ENCODE measurements around the gene MICU1.
"Not testable (repeated sequence)": the region's sequence is repeated elsewhere in the genome, so short reads cannot be mapped to it uniquely, and the experiment has no call there.

Gene MICU1

GRCh38 chr10:72490951-72491350 is 134.9 kb downstream of the MICU1 start:
- DNase-seq = no peak

GRCh38 chr10:72487521-72487920 is 138.4 kb downstream of the MICU1 start:
- DNase-seq = no peak

GRCh38 chr10:72487116-72487515 is 138.8 kb downstream of the MICU1 start:
- no peak for DNase-seq

DNA sequence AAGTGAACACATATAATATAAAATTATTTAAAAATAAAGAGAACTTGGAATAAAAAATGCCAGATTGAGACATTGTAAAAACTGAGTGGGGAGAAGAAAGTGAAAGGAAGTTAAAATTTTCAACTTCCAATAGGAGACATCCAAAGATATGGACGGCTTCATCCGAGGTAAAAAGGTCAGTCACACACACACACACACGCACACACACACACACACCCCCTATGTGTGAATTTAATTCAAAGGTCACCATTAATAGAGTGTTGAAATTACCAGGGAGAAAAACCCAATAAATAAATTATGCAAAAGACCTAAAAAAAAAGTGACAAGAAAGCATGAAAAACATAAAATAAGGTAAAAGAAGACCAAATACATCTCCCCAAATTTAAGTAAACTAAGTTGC is 140.2 kb downstream of the MICU1 start:
- DNase-seq = no peak

DNA sequence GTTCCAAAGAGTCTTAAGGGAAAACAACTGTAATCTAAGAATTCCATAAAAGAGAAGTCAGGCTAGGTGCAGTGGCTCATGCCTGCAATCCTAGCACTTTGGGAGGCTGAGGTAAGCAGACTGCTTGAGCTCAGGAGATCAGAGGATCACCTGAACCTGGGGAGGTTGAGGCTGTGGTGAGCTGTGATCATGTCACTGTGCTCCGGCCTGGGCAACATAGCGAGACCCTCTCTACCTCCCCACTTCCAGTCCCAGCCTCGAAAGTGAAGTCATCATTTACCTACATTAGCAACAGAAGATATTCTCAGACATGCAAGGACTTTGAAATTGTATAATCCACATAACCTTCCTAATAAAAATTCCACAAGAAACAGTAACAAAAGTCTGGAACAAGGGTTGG is 141.4 kb downstream of the MICU1 start:
- DNase-seq = no peak

DNA sequence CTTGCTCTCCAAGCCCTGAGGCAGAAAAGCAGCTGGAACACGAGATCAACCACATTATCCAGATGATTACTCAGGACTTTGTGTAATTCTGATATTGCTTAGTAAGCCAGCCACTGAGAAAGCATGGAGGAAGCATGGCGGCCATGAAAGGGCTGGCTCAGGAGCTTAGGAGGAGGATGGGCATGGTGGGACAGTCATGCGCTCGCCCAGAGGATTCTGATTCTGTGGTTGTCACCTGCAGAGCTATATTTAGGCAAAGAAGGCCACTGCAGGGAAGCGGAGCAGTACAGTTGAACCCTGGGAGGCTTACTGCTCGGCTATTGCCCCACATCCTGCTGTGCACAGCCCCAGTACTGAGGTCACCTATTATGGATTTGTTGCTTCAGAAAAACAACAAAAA is 142.4 kb downstream of the MICU1 start:
- DNase-seq = no peak

- no peak for DNase-seq
Observed at GRCh38 chr10:72480861-72481260, 145.0 kb downstream of the MICU1 start.

DNA sequence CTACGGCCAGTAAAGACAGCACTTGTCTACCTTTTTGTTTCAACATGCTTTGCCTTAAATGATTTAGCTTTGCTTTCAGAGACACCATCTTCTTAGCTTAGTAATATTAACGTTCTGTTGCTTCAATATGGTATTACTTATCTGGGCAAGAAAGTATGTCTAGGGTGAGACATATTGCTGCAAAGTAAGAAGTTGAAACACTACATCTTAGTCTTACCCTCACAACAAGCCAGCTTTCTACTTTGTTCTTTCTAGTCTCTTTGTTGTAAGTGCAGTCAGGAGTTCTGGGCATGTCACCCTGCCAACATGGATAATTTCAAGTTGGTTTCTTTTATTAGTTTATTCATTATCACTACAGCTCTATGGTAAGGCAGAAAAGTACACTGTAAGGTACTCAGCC is 148.4 kb downstream of the MICU1 start:
- DNase-seq = no peak

DNA sequence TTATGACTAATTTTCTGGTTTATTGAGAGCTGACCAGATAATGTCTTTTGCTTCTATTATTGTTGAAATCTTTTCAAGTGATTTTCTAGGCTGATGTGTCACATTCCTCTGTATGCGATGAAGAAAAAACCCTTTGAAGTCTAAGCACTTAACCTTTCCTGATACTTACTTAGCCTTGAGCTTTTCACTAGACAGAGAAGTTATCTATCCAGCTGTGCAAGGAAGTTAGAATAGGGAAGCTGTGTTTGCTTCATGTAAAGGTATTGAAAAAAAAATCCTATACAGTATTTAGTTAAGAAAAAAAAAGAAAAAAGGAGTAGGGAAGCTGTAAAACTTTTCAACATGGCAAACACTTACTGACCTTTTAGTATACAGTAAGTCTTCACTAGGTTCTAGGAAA is 153.6 kb downstream of the MICU1 start:
- DNase-seq = no peak

- no peak for DNase-seq
Observed at GRCh38 chr10:72470666-72471065, 155.2 kb downstream of the MICU1 start.

GRCh38 chr10:72467064-72467463 is 158.8 kb downstream of the MICU1 start:
- not testable (repeated sequence) for DNase-seq

DNA sequence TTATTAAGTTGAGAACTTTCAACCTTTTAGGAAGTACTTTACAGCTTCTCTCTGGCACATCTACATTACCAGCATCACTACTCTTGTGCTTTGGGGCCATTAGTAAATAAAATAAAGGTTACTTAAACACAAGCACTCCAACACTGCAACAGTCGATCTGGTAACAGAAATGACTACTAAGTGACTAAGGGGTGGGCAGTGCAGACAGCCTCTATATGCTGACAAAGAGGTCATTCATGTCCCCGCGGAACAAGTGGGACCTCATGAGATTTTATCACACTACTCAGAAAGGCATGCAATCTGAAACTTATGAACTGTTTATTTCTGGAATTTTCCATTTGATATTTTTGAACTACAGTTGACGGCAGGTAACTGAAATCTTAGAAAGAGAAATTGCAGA is 159.9 kb downstream of the MICU1 start:
- no peak for DNase-seq

DNA sequence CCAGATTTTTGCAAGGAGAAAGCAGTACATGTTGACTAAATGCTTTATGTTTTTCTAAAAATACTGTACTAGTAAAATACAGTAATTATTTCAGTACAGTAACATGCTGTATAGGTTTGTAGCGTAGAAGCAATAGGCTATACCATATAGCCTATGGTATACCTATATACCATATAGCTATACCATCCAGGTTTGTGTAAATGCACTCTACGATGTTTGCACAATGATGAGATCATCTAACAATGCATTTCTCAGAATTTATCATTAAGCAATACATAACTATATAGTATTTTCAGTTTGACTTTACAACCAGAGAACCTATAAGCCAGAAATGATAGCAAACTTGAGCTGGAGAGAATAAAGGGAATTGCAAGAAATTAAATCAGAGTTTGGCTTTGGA is 161.4 kb downstream of the MICU1 start:
- DNase-seq = no peak

DNA sequence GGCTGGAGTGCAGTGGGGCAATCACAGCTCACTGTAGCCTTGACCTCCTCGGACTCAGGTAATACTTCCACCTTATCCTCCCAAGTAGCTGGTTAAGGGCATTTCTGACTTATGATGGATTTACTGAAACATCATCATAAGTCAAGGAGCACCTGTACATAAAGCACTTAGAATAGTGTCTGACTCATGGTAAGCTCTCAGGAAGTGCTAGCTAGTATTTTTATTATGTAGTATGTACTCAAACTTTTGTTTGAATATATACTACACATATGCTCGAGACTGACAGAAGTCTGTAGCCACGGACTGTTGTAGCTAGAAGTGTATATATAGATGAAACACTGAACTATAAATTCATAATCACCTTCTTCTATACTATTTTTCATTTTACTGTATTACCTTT is 163.6 kb downstream of the MICU1 start:
- DNase-seq = no peak

- DNase-seq = no peak
Observed at GRCh38 chr10:72461085-72461484, 164.8 kb downstream of the MICU1 start.

- DNase-seq = no peak
Observed at GRCh38 chr10:72460284-72460876, 165.5 kb downstream of the MICU1 start.

DNA sequence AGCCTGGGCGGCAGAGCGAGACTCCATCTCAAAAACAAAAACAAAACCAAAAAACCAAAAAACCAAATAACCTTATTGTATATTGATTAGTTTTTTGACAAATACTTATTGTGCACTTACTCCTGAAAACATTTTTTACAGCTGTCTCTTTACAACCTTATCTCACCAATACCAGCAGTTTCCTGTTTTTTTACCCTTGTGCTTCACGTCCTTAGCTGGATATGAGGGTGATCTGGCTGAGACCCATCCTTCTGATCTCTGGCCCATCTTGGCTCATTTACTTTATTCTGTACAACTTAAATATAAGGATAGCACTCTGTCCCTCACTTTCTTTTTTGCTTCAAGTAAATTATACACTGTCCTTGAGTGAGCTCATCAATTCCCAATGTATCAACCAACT is 166.6 kb downstream of the MICU1 start:
- no peak for DNase-seq

- no peak for DNase-seq
Observed at GRCh38 chr10:72455889-72456595, 169.8 kb downstream of the MICU1 start.

- no peak for DNase-seq
Observed at GRCh38 chr10:72449941-72450441, 175.9 kb downstream of the MICU1 start.

DNA sequence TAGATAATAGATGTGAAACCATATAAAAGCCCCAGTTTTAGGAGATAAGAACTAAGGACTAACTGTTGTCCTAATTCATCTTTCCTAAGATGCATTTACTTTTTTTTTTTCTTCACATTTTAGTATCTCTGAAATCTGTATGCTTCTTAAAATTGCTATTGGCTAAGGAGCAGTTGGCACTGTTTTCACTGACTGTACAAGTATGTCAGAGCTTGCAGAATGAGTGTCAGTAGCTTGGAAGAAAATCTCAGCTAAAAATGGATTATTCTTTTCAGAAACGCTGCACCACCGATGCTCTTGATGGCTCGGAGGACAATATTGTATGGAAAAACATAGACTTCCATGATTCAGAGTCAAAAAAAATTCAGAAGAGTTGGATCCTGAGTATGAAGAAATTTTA is 180.0 kb downstream of the MICU1 start:
- no peak for DNase-seq

DNA sequence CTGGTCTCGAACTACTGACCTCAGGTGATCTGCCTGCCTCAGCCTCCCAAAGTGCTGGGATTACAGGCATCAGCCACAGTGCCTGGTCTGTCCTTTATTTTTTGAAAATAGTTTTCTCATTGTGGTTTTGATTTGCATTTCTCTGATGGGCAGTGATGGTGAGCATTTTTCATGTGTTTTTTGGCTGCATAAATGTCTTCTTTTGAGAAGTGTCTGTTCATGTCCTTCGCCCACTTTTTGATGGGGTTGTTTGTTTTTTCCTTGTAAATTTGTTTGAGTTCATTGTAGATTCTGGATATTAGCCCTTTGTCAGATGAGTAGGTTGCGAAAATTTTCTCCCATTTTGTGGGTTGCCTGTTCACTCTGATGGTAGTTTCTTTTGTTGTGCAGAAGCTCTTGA is 182.9 kb downstream of the MICU1 start:
- not testable (repeated sequence) for DNase-seq

- DNase-seq = no peak
Observed at GRCh38 chr10:72435570-72435969, 190.3 kb downstream of the MICU1 start.

- not testable (repeated sequence) for DNase-seq
Observed at GRCh38 chr10:72430936-72431335, 194.9 kb downstream of the MICU1 start.

GRCh38 chr10:72429931-72430330 is 195.9 kb downstream of the MICU1 start:
- DNase-seq = no peak

GRCh38 chr10:72426986-72427385 is 198.9 kb downstream of the MICU1 start:
- no peak for DNase-seq
